Fibroblast of skin of left quadriceps (primary cell): ENCODE data around the gene NOP58.
"Not testable (repeated sequence)": the region's sequence is repeated elsewhere in the genome, so short reads cannot be mapped to it uniquely, and the experiment has no call there.

Experiments
- DNase-seq, 2 experiments: peaks; one replicate each; pipeline ENCODE4 v3.0.0-alpha.2; 2013; ENCODE audit warnings: low read depth in 2 of 2

Gene NOP58, protein sequence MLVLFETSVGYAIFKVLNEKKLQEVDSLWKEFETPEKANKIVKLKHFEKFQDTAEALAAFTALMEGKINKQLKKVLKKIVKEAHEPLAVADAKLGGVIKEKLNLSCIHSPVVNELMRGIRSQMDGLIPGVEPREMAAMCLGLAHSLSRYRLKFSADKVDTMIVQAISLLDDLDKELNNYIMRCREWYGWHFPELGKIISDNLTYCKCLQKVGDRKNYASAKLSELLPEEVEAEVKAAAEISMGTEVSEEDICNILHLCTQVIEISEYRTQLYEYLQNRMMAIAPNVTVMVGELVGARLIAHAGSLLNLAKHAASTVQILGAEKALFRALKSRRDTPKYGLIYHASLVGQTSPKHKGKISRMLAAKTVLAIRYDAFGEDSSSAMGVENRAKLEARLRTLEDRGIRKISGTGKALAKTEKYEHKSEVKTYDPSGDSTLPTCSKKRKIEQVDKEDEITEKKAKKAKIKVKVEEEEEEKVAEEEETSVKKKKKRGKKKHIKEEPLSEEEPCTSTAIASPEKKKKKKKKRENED

DNA sequence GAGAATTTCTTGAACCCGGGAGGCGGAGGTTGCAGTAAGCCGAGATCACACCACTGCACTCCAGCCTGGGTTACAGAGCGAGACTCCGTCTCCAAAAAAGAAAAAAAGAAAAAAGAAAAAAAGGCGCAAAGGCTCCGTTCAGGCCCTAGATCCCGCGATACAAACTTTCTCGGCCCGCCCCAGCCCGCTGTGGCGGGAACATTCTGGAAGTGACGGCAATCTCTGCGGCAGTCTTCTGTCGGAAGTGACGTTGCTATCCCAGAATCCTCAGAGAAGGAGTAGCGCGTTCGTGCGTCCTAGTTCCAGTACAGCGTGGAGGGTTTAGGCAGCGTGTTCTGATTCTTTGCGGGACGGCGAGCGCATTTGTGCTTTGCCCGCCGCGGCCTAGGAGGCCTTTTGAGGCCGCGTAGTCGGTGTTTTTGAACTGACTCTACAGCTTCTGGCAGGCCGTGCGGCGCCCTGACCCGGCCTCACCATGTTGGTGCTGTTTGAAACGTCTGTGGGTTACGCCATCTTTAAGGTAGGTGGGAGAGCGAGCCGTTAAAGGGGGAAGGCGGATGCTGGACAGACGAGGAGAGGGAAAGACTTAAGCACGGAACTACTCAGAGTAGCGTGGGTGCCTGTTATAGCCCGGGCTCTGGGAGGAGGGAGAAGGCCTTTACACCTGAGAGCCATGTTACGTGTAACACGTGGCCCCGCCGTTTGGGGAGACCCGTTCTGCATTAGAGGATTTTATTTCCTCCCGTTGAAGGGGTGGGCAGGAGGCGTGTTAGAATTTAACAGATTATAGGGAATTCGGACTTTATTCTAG lies at the start of gene NOP58:
TSS of gene NOP58 (plus strand) at position 297 of the 811 bp plus-strand sequence. CDS start at position 476, 179 bp downstream.
- DNase-seq, result peak; percentile 90 to 91

DNA sequence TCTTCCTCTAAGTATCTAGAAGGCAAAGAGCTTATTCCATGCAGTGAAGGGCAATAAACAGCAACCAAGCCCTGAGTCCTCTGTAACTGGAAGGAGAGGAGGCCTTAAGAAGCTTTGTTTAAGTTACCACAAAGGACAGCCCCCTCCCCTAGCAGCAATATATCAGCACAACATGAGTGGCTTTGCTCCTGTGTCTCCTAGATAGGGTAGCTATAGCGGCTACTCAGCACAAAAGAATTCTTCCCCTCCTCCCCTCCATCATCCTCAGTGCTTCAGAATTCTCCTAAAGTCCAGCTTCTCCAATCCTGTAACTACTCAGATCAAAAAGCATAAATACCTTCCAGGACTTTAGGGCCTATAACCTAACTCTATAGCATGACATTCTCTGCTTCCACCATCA lies 43.7 kb upstream of the NOP58 start:
- DNase-seq, result peak; percentile 20 to 22

DNA sequence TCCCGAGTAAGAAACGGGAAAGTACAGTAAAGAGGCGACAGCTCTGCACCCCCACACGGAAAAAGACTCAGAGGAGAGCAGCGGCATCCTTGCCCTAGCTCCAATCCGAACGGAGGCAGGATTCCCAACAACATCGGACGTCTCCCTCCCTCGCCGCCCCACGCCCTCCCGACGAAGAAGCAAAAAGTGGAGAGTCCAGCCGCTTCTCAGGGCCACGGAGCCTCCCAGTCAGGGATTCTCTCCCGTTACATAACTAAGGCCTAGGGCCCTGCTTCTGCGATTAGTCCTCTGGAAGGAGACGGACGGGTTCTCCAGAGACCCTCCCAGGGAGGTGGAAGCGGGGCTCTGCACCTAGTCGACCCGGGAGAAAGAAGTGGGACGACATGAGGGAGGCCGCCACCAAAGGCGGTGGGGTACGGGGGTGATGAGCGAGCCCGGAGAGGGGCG lies 27.8 kb upstream of the NOP58 start:
- DNase-seq, result peak; percentile 4 to 12

DNA sequence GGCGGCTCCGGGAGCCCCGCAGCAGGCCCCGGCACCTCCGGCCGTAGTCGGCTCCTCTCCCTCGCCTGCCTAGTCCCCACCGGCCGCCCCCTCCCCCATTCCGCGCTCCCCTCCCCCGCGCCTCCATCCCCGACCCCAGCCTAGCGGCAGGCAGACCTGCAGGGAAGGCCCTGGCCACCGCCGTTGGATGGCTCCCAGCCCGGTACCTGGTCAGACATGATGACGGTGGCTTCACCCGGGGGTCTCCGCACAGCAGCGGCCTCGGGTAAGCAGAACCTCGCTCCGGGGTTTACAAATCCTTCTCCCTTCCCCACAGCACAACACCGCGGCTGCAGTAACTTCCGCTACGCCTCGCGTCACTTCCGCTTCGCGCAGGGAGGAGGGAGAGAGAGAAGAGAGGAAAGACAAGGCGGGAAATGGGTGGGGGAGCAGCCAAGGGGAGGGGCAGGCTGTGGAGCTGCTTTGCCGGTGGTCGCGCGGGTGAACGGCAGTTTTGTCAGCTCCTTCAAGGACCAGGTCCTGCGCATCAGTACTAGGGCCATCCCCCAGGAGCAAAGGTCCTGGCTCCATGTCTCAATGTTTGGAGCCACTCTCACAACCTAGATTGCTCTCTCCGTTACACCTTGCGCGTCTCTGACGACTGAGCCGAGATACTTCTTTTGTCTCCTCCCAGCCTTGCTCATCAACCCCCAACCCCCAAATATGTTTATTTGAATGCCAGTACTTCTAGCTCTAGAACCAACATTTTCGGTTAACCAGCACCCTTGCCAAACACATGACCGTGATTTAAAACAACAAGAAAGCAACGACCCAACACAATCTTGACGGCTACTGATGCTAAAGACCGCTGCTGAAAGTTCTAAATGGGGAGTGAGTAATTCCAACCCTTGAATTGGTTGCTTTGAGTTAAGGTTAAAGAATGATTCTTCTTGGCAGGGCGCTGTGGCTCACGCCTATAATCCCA lies 27.0 kb upstream of the NOP58 start, which contains the start of gene SUMO1:
TSS of gene SUMO1 (minus strand) at position 364 of the 964 bp plus-strand sequence. CDS start at position 218, 146 bp downstream.
- DNase-seq, result peak; percentile 75

DNA sequence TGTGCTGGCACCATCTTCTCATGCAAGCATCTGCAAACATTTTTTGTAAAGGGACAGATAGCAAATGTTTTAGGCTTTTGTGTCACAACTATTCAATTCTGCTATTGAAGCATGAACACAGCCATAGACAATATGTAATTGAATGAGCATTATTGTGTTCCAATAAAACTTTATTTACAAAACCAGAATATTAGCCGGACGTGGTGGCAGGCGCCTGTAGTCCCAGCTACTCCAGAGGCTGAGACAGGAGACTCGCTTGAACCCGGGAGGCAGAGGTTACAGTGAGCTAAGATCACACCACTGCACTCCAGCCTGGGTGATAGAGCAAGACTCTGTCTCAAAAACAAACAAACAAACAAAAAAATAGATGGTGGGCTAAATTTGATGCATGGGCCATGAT lies 17.9 kb upstream of the NOP58 start:
- not testable (repeated sequence) for DNase-seq

DNA sequence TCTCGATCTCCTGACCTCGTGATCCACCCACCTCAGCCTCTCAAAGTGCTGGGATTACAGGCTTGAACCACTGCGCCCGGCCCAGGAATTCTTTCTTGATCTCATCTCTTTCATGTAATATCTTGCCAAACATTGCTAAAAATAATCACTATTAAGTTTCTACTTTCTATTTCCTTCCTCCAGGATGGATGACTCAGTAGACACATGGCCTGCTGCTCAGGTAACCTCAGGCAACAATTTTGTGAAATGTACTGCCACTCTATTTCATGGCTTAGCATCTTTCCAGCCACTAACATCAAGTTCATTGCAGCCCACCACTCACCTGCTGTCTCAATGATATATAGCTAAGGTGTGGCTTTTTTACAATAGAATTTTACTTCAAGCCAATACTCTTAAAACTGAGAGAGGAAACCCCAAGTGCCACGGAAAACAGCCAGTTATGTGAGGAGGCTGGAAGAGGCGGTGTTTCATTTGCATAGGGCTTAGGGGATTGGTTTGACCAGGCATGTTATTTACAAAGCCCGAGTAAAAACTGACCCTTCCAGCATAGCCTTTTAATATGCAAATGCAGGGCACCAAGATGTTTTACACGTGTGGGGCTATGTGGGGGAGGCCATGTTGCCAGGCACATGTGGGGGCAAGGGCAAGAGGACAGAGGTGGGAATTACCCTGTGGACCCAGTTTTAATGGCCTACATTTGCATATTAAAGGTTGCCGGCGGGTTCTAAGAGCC lies 15.9 kb upstream of the NOP58 start:
- no peak for DNase-seq

DNA sequence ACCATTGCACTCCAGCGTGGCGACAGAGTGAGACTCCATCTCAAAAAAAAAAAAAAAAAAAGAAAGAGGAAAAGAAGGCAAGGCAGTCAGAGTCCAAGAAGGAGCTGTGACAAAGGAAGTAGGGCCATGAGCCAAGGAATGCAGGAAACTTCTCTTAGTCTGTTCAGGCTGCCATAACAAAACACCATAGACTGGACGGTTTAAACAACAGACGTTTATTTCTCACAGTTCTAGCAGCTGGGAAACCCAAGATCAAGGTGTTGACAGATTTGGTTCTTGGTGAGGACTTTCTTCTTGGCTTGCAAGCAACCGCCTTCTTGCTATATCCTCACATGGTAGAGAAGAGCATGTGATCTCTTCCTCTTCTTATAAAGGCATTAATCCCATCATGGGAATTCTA lies 14.1 kb upstream of the NOP58 start:
- no peak for DNase-seq

DNA sequence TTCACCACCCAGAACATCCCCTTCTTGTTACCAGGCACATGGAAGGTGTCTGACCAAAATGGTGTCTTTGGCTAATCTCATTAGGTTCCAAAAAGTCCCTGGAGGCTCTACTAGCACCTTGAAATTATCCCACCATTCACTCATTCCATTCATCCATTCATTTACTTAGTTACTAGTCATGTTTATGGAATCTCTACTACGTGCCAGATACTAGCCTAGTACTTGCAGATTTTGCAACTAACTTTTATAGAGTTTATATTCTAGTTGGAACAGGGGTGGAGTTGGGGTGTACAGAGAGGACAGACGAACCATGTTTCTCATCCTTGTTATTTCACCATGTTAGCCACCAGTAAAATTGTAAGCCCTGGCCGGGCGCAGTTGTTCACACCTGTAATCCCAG lies 4.0 kb upstream of the NOP58 start:
- DNase-seq, result no peak

DNA sequence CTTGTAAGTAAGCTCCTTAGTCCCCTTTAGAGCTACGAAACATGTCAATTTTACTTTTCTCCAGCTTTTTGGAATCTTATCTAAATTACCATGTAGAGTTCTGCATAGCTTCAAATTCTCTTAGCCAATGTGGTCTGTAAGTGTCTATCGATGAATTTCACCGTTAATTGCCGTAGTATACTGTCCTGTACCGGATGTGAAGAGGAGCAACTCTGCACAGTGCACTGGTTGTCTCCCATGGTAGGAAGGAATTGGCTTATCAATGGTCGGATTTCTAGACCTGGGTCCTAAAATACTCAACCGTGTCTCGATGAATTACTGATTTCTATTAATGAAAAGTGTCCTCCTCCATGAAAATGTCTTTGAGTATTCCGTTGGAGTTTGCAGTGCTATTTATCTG lies 1.9 kb downstream of the NOP58 start:
- no peak for DNase-seq

DNA sequence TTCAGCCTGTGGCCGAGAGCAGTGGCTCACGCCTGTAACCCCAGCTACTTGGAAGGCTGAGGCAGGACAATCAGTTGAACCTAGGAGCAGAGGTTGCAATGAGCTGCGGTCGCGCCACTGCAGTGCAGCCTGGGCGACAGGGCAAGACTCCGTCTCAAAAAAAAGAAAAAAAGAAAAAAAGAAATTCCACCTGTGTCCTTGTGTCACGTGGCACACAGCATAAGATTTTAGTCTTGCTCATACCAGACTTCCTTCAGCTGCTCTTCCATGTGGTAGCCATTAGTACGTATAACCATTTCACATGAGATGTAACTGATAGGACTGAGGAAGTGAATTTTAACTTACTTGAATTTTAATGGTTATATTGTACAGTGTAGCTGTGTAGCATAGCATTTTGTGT lies 4.0 kb downstream of the NOP58 start:
- no peak for DNase-seq

DNA sequence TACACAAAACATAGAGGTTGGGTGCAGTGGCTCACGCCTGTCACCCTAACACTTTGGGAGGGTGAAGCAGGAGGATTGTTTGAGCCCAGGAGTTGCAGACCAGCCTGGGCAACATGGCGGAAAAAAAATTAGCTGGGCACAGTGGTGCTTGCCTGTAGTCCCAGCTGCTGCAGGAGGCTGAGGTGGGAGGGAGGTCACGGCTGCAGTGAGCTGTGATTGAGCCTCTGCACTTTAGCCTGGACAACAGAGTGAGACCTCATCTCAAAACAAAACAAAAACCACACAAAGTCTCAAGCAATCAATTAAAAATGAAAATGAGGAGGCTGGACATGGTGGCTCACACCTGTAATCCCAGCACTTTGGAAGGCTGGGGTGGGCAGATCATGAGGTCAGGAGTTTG lies 4.9 kb downstream of the NOP58 start:
- no peak for DNase-seq

DNA sequence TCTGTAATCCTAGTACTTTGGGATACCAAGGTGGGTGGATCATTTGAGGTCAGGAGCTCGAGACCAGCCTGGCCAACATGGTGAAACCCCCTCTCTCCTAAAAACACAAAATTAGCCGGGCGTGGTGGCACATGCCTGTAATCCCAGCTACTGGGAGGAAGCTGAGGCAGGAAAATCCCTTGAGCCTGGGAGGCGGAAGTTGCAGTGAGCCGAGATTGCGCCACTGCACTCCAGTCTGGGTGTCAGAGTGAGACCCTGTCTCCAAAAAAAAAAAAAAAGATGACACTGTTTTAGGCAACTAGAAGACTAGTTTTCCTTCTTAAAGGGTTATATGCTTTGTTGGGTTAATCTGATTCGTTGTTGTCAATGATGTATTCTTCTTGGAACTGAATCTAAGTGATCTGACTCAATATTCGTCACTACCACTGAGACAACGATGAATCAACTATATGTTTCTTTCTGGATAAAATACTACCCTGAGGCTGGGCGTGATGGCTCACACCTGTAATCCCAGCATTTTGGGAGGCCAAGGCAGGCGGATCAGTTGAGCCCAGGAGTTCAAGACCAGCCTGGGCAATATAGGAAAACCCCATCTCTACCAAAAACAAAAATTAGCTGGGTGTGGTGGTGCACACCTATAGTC lies 10.6 kb downstream of the NOP58 start:
- DNase-seq, result not testable (repeated sequence)

DNA sequence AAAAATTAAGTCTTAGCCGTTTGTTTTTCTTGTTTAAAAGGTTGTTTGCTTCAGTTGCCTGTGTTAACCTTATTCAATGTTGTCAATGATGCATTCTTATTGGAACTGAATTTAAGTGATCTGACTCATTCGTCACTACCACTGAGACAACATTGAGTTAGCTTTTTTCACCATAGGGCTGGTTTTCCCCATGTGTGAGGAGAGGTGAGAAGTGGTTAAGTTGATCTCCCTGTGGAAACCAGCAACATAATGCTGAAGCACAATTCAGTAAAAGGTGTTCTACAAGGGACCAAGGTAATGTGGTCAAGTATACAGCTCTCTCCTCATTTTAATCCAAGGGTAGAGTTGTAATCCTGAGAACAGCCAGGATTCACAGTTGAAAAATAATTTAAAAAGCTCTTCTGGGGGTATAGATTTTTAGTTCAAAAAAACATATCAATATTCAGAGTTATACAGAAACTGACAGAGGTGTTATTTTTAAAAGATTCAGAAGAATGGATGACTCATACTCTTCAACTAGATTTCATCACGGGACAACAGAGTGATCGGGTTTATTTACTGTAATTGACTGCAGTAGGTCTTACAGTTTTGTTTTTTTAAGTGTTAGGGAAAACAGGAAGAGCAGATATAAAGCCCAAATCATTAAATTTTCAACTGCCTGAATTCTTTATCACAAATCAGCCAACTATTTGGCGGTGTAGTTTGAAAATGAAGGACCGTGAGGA lies 12.6 kb downstream of the NOP58 start:
- DNase-seq, result peak in 1 of 2 experiments; percentile 23

DNA sequence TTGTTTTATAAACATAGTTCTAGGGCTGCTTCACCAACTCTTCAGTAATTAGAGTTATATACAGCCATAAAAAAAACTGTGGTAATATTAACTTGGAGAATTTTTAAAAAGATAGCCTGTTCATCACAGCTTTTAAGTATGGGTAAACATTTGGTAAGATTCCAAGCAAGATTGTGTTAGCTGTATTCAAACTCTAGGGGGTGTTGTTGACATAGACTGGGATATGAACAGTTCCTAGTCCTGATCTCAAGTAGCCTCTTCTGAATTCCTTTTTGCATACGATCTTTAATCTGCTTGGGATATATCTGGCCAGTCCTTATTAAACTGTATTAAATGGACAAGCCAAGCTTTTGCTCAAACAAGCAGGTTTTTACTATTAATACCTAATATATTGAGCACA lies 13.4 kb downstream of the NOP58 start:
- peak; percentile 39 for DNase-seq

DNA sequence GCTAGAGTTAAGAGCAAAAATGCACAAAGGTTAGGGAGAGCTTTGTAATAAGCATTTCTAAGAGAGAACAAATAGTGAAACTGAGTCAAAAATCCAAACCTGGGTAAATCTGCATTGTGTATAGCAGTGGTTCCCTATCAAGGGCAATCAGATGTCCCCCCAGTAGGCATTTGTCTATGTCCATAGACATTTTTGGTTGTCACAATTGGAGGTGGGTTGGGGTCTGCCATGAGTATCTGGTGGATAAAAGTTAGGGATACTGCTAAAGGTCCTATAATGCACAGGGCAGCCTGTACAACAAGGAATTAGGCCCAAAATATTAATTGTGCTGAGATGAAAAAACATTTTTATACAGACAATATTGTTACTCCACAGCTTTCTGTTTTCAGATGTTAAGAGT lies 21.0 kb downstream of the NOP58 start:
- no peak for DNase-seq

DNA sequence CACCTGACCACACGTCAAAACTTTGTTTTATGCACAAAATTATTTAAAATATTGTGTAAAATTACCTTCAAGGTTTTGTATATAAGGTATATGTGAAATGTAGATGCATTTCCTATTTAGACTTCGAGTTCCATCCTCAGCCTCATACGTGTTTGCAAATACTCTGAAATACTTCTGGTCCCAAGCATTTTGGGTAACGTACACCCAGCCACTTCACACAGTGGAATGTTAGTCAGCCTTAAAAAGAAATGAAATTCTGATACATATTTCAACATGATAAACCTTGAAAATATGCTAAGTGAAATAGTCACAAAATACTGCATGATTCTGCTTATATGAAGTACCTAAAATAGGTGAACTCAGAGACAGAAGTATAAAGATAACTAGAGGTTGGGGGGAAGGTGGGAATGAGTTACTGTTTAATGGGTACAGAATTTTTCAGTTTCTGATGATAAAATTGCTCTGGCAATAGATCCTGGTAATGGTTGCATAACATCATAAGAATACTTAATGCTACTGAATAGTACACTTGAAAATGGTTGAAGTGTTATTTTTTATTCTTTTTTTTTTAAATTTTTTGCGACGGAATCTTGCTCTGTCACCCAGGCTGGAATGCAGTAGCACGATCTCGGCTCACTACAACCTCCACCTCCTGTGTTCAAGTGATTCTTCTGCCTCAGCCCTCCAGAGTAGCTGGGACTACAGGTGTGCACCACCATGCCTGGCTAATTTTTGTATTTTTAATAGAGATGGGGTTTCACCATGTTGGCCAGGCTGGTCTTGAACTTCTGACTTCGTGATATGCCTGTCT lies 24.0 kb downstream of the NOP58 start:
- DNase-seq, result no peak

DNA sequence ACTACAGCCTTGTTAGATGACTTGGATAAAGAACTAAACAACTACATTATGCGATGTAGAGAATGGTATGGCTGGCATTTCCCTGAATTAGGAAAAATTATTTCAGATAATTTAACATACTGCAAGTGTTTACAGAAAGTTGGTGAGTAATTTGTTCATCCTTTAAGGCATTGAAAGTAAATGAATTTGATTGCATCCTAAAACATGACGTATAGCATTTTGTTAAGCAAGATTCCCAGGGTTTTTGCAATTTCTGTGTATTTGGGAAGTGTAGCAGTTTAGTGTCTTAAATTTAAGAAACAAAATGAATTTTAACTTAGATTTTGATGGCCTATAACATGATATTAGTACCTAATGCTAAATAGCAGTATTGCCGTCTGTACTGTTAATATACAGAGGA lies 24.8 kb downstream of the NOP58 start:
- DNase-seq, result no peak

DNA sequence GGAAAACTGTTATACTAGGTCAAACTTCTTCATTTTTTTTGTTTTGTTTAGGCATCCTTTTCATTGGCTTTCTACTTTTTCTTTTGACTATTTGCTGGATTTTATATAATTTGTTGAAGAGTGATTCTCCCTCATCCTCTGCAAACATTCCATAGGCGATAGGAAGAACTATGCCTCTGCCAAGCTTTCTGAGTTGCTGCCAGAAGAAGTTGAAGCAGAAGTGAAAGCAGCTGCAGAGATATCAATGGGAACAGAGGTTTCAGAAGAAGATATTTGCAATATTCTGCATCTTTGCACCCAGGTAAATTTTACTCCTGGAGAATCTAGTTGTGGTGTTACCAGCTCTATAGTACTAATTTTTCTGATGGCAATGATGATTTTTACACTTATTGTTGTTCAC lies 25.4 kb downstream of the NOP58 start:
- DNase-seq, result no peak

DNA sequence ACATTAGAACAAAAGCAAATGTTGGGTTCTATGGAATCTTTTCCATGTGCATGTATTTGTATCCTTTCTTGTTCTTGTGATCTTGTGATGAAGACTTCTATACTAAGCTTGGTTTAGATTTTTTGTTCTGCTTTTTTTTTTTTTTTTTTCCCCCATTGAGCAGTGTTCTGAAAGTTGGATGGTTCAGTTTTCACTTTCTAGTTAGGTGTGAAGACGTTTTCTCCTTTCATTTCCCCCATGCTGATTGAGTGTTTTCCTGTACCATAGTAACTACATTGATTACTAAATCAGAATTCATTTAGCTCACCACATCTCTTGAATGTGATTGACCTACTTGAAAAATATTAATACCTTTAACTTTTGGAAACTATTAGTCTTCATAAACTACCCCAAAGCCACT lies 34.1 kb downstream of the NOP58 start:
- no peak for DNase-seq
